ENCODE results near the gene HS6ST2.

- TF ChIP-seq, protein P1, sequence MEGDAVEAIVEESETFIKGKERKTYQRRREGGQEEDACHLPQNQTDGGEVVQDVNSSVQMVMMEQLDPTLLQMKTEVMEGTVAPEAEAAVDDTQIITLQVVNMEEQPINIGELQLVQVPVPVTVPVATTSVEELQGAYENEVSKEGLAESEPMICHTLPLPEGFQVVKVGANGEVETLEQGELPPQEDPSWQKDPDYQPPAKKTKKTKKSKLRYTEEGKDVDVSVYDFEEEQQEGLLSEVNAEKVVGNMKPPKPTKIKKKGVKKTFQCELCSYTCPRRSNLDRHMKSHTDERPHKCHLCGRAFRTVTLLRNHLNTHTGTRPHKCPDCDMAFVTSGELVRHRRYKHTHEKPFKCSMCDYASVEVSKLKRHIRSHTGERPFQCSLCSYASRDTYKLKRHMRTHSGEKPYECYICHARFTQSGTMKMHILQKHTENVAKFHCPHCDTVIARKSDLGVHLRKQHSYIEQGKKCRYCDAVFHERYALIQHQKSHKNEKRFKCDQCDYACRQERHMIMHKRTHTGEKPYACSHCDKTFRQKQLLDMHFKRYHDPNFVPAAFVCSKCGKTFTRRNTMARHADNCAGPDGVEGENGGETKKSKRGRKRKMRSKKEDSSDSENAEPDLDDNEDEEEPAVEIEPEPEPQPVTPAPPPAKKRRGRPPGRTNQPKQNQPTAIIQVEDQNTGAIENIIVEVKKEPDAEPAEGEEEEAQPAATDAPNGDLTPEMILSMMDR (IDR thresholded peaks at IDR 0.05): no peak
- TF ChIP-seq POLR2AphosphoS5 (IDR thresholded peaks at IDR 0.05; ENCODE audit: low read depth, low read length): no peak
- TF ChIP-seq, protein P2, sequence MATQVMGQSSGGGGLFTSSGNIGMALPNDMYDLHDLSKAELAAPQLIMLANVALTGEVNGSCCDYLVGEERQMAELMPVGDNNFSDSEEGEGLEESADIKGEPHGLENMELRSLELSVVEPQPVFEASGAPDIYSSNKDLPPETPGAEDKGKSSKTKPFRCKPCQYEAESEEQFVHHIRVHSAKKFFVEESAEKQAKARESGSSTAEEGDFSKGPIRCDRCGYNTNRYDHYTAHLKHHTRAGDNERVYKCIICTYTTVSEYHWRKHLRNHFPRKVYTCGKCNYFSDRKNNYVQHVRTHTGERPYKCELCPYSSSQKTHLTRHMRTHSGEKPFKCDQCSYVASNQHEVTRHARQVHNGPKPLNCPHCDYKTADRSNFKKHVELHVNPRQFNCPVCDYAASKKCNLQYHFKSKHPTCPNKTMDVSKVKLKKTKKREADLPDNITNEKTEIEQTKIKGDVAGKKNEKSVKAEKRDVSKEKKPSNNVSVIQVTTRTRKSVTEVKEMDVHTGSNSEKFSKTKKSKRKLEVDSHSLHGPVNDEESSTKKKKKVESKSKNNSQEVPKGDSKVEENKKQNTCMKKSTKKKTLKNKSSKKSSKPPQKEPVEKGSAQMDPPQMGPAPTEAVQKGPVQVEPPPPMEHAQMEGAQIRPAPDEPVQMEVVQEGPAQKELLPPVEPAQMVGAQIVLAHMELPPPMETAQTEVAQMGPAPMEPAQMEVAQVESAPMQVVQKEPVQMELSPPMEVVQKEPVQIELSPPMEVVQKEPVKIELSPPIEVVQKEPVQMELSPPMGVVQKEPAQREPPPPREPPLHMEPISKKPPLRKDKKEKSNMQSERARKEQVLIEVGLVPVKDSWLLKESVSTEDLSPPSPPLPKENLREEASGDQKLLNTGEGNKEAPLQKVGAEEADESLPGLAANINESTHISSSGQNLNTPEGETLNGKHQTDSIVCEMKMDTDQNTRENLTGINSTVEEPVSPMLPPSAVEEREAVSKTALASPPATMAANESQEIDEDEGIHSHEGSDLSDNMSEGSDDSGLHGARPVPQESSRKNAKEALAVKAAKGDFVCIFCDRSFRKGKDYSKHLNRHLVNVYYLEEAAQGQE (IDR thresholded peaks at IDR 0.05; ENCODE audit: insufficient read depth in 1 of 2, low read depth in 2 of 2, low read length in 1 of 2): no peak
Observed at GRCh38 chrX:132730266-132730665, 228.2 kb downstream of the HS6ST2 start.
